ENCODE data around the gene ATP5PO. TPM values are rescaled to one million over a fixed set of nuclear protein-coding genes. Genes with fewer than 3 reads are reported as not detected.
"Not testable (repeated sequence)": the region's sequence is repeated elsewhere in the genome, so short reads cannot be mapped to it uniquely, and the experiment has no call there.

Gene ATP5PO
- total RNA-seq, 1 donor from 2014 or later = 100 TPM

- Histone ChIP-seq H3K4me1 (no peaks in the 10 kb centered on the region), H3K36me3 (no peaks in the 10 kb centered on the region), H3K4me3 (no peak overlapping the region), H3K9me3 (no peaks in the 10 kb centered on the region), H3K27me3 (ENCODE audit: low read depth) (no peaks in the 10 kb centered on the region), H3K27ac (no peak overlapping the region)
- ATAC-seq = no peak
- no peak for DNase-seq
- TF ChIP-seq CTCF (IDR thresholded peaks at IDR 0.05) = no peak
- intact Hi-C loops (cut with DNase I) = no loop called here
Measured at GRCh38 chr21:33872881-33873515, 42.6 kb downstream of the ATP5PO start.

- H3K4me3 ChIP-seq = no peak overlapping the region
- H3K9me3 ChIP-seq = no peaks in the 10 kb centered on the region
- ATAC-seq = no peak
- H3K4me1 ChIP-seq = no peaks in the 10 kb centered on the region
- no peaks in the 10 kb centered on the region for H3K36me3 ChIP-seq
- no peak overlapping the region for H3K27ac ChIP-seq
- intact Hi-C loops (cut with DNase I) = no loop called here
- H3K27me3 ChIP-seq (ENCODE audit: low read depth) = no peaks in the 10 kb centered on the region
- no peak for DNase-seq
- no peak for TF ChIP-seq CTCF (IDR thresholded peaks at IDR 0.05)
Measured at GRCh38 chr21:33871171-33871570, 44.4 kb downstream of the ATP5PO start.

GRCh38 chr21:33870768-33871167 is 44.8 kb downstream of the ATP5PO start:
- H3K36me3 ChIP-seq = no peaks in the 10 kb centered on the region
- DNase-seq (no peak), ATAC-seq (no peak)
- H3K4me1 ChIP-seq = no peaks in the 10 kb centered on the region
- no peaks in the 10 kb centered on the region for H3K9me3 ChIP-seq
- no peak overlapping the region for H3K4me3 ChIP-seq
- no peaks in the 10 kb centered on the region for H3K27me3 ChIP-seq (ENCODE audit: low read depth)
- intact Hi-C loops (cut with DNase I) = no loop called here
- no peak overlapping the region for H3K27ac ChIP-seq
- no peak for TF ChIP-seq CTCF (IDR thresholded peaks at IDR 0.05)

- H3K27me3 ChIP-seq (ENCODE audit: low read depth) = no peaks in the 10 kb centered on the region
- H3K36me3 ChIP-seq = no peaks in the 10 kb centered on the region
- no peaks in the 10 kb centered on the region for H3K4me1 ChIP-seq
- H3K9me3 ChIP-seq = no peaks in the 10 kb centered on the region
- TF ChIP-seq CTCF (IDR thresholded peaks at IDR 0.05) = no peak
- no peak for DNase-seq
- H3K27ac ChIP-seq = no peak overlapping the region
- ATAC-seq = no peak
- no peak overlapping the region for H3K4me3 ChIP-seq
- intact Hi-C loops (cut with DNase I) = no loop called here
Measured at GRCh38 chr21:33869873-33870272, 45.7 kb downstream of the ATP5PO start.

- H3K27me3 ChIP-seq (ENCODE audit: low read depth); H3K4me1 ChIP-seq; H3K27ac ChIP-seq; intact Hi-C loops (cut with DNase I); H3K36me3 ChIP-seq; H3K4me3 ChIP-seq; H3K9me3 ChIP-seq; ATAC-seq; DNase-seq: not testable (repeated sequence)
Measured at GRCh38 chr21:33867868-33868267, 47.7 kb downstream of the ATP5PO start.

- no peak overlapping the region for H3K27ac ChIP-seq
- ATAC-seq = no peak
- intact Hi-C loops (cut with DNase I) = no loop called here
- no peaks in the 10 kb centered on the region for H3K4me1 ChIP-seq
- no peaks in the 10 kb centered on the region for H3K9me3 ChIP-seq
- no peak for DNase-seq
- no peaks in the 10 kb centered on the region for H3K36me3 ChIP-seq
- no peak for TF ChIP-seq CTCF (IDR thresholded peaks at IDR 0.05)
- no peaks in the 10 kb centered on the region for H3K27me3 ChIP-seq (ENCODE audit: low read depth)
- H3K4me3 ChIP-seq = no peak overlapping the region
Measured at GRCh38 chr21:33866826-33867225, 48.8 kb downstream of the ATP5PO start.

All from lower lobe of right lung (tissue), 2 donors.